Measurements from ENCODE around the gene IL17RE.
A peak's percentile ranks its signal among the peaks of the same experiment; 100 is the strongest.
"Not testable (repeated sequence)": the region's sequence is repeated elsewhere in the genome, so short reads cannot be mapped to it uniquely, and the experiment has no call there.

Gene IL17RE, protein sequence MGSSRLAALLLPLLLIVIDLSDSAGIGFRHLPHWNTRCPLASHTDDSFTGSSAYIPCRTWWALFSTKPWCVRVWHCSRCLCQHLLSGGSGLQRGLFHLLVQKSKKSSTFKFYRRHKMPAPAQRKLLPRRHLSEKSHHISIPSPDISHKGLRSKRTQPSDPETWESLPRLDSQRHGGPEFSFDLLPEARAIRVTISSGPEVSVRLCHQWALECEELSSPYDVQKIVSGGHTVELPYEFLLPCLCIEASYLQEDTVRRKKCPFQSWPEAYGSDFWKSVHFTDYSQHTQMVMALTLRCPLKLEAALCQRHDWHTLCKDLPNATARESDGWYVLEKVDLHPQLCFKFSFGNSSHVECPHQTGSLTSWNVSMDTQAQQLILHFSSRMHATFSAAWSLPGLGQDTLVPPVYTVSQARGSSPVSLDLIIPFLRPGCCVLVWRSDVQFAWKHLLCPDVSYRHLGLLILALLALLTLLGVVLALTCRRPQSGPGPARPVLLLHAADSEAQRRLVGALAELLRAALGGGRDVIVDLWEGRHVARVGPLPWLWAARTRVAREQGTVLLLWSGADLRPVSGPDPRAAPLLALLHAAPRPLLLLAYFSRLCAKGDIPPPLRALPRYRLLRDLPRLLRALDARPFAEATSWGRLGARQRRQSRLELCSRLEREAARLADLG

DNA sequence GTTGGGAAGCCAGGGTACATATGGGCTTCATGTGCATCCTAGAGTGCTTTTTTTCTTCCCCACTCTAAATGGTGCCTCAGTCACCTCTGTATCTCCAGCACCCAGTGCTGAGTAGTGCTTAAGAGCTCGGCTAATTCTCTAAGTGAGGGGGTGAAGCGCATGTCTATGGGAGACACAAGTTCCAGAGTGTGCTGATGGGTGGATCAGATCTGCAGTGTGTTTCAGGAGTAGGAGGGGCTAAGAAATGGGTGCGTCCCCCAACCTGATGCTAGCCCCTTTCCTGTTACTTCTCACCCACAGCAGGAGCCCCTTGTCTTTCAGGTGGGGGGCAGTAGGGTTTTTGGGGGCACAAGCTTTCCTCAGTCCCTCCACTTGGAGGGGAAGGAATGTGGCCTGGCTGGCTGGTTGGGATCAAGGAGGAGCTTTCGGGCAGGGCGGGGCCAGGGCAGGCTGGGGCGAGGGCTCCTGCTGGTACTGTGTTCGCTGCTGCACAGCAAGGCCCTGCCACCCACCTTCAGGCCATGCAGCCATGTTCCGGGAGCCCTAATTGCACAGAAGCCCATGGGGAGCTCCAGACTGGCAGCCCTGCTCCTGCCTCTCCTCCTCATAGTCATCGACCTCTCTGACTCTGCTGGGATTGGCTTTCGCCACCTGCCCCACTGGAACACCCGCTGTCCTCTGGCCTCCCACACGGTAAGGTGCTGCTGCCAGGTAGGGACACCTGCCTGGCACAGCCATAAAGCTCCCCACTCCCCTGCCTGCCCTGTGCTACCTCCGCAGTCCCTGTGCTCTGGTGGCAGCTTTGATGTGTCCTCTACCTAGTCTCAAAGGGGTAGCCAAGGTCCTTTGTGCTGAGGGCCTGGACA is at the start of gene IL17RE:
Gene IL17RE, plus strand, starts transcription at position 477 of the 866 bp plus-strand sequence. Its CDS starts 85 bp downstream, at position 562.
- DNase-seq (ENCODE audit: low read depth in 2 of 2): no peak

DNA sequence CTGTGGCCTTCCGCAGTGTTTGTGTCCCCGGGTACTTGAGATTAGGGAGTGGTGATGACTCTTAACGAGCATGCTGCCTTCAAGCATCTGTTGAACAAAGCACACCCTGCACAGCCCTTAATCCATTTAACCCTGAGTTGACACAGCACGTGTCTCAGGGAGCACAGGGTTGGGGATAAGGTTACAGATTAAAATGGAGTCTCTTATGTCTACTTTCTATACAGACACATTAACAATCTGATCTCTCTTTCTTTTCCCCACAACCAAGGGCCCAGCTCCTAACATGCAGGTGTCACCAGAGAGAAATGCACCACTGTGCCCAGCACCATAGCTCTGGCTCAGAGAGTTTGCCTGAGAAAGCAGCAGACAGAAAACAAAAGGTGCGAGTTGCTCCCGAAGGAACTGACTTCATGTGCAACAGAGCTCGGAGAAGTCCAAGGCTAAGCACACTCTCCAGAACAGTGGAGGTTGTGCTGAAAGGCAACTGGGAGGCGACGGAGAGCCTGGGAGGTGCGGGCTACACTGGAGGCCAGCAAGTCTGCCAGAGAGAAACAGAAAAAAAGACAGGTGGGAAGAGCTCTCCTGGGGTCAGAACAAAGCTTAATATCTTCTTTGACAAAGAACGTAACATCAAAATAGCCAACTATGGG is 48.2 kb upstream of the IL17RE start:
- DNase-seq (ENCODE audit: low read depth in 2 of 2): not testable (repeated sequence)

DNA sequence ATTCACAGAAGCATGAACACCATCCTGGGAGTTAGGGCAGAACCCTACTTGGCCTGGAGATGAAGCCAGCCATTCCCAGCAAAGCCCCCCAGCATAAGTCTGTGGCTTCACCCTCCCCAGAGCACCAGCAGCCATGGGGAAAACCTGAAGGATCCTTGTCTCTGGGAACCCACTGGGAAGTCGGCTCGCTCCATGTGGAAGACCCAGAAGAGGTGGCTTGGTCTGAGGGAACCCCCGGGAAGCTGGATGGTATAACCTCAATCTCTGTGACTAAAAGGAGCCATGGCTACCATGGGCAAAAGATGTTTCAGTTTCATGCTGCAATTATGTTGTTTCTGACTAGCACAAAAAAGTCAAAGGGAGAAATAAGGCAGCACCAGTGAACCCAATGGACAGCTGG is 47.1 kb upstream of the IL17RE start:
- DNase-seq (ENCODE audit: low read depth in 2 of 2): no peak

DNA sequence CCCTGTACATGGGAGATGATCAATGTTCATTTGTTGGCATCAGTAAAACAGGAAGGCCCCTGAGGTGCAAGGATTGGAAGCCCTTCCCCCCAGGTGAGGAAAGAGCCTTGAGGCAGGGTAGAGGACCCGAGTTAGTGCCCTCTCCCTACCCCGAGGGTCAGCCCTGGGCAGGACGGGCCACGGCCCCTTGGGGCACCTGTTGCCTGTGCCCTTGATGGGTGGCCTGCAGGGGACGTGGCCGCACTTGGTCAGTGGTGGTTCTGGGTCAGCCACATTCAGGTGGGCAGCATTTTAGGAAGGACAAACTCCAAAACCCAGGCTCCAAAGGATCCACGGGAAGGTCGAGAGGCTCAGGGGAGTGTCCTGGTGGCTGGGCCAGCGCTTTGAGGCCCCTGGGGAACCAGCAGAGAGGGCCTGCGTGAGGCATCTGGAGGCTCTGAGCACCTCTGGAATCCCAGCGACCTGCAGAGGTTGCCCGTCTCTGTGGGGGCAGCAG is 43.1 kb upstream of the IL17RE start:
- no peak for DNase-seq (ENCODE audit: low read depth in 2 of 2)

DNA sequence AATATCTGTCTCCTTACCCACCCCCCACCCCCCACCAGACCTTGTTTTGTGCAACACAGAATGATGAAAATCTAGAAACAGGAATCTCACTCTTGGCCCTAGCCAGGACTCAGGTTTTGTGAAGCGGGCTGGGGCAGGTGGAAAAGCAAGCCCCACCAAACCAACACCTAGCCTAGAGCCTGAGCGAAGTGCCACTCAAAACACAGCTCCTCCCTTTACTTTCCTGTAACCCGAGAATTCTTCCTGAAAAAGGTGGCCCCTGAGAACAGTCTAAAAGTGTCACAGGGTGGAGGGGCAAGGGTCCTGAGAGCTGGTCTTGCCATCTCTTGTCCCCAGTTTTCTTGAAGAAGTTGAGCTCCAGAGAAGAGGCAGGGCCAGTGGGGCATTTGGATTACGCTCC is 41.4 kb upstream of the IL17RE start:
- DNase-seq (ENCODE audit: low read depth in 2 of 2): no peak

DNA sequence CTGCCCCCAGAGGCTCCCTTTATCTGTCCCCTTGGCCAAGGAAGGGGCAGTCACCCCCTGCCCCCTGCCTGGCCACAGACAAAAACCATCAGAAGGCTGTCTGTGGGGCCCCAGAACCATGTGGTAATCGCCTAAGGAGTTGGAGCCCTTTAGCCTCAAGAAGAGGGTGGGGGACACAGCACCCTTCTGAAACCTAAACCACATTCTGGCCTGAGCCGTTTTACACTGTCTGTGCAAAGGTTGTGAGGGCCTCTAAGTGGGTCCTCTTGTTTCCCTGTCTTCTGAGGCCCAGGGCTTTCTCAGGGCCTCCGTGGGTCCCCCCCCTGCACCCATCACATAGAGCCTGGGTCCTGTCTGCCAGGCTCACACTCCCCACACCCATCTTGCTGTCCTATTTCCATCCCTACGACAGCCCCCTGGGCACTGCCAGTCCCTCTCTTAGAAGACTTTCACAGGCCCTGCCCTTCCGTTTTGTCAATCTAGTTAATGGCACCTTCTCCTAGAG is 41.0 kb upstream of the IL17RE start:
- no peak for DNase-seq (ENCODE audit: low read depth in 2 of 2)

DNA sequence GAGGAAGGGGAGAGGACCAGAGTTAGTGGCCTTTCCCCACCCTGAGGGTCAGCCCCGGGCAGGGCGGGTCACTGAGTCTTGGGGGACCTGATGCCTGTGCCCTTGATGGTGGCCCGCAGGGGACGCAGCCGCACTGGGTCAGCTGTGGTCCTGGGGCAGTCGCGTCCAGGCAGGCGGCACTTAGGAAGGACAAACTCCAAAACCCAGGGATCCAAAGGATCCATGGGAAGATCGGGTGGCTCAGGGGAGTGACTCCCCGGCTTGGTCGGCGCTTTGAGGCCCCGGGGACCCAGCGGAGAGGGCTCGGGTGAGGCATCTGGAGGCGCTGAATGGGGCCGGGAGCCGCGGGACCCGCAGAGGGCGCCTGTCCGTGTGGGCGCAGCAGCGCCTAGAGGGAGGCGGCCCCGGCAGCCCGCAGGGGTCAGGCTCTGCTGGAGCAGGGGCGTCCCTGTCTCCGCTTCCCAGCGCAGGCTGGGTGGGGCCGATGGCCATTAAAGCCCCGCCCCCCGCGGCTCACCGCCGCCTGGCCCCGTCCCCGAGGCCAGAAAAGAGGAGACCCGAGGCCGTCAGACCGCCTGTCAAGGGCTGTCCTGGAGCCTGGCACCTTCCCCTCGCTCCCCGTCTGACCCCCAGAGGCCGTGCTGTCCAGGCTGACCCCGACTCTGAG is 40.1 kb upstream of the IL17RE start:
- DNase-seq (ENCODE audit: low read depth in 2 of 2): peak in 1 of 2 donors; percentile 19

DNA sequence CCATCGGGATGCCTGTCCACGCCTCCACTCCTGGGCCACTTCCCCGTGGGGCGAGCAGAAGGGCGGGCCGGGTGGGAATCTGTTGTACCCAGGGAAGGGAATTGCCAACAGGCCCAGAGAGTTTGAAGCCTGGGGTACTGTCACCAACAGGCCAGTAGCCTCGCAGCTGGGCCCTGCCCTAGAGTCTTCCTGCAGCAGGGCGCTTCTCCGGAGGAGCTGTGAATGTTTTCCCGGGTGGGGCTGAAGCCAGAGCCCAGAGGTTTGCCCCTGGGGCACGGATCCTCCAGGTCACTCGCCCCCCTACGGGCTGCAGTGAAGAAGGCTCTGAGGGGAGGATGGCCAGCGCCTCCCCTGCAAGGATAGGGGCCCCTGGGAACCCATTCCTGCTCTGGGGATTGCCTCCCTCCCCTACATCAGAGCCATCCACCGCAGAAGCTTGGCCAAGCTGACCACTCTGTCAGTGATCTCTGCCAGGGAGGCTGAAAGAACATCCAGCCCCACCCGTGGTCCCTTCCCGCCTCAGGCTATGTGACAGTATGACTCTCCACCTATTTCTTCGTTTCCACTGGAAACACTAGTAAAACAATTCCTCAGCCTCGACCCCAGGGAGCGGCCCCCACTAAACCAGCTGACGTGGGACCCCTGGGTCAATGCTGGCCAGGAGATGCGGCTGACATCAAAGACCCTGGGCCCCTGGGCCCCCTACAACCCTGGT is 39.4 kb upstream of the IL17RE start:
- DNase-seq (ENCODE audit: low read depth in 2 of 2): no peak

DNA sequence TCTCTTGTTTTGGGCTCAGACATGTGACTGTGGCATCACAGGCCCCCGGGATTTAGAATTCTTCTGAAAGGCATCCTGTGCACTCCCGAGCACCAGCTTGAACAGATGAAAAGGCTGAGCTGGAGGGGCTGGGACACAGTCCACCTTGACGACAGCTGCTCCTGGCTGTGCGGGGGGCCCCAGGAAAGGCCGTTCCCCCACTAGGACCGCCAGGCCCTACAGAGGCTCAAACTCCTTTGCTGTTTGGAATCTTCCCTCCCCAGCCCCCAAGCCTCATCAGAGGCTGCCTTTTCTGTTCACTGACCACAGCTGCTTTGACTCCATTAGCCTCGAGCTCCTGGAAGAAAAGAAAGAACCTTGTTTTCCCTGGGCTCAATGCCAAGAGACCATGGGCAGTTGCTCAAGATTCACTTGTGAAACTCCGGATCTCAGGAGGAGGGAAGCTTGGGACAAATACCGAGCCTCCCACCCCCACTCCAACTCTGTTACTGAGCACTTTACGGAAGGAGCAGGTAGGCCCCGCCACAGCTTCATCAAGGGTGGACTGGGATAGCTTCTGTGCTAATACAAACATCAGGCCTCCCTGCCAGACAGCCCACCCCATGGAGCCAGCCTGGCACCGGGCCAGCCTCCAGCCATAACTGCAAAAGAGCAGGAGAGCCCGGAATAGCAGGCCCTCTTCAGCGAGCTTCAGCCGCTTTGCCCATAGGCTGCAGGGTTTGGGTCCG is 38.3 kb upstream of the IL17RE start:
- no peak for DNase-seq (ENCODE audit: low read depth in 2 of 2)

DNA sequence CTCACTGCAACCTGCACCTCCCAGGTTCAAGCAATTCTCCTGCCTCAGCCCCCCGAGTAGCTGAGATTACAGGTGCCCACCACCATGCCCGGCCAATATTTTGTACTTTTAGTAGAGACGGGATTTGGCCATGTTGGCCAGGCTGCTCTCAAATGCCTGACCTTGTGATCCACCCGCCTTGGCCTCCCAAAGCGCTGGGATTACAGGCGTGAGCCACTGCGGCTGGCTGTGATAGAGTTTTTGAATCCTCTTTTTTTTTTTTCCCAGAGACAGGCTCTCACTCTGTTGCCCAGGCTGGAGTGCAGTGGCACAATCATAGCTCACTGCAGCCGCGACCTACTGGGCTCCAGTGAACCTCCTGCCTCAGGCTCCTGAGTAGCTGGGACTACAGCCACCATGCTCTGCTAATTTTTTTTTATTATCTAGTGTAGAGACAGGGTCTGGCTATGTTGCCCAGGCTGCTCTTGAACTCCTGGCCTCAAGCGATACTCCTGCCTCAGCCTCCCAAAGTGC is 37.5 kb upstream of the IL17RE start:
- DNase-seq (ENCODE audit: low read depth in 2 of 2): not testable (repeated sequence)

DNA sequence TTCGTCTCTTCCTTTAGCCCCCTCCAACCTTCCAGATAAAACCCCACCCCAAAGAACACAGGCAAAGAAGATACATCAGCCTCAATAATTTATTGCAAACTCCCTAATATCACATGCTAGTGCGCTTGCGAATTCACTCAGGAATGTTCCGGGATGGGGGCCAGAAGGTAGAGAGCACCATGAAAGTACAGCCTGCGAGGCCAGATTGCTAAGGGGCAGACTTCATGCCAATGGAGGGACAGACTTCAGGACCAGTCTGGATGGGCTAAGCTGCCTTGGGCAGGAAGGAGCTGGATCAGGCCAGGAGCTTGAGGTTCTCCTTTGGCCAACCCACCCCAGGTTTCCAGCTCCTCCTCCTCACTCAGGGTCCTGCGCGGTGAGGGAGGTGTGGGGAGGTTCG is 36.0 kb upstream of the IL17RE start:
- DNase-seq (ENCODE audit: low read depth in 2 of 2): no peak

DNA sequence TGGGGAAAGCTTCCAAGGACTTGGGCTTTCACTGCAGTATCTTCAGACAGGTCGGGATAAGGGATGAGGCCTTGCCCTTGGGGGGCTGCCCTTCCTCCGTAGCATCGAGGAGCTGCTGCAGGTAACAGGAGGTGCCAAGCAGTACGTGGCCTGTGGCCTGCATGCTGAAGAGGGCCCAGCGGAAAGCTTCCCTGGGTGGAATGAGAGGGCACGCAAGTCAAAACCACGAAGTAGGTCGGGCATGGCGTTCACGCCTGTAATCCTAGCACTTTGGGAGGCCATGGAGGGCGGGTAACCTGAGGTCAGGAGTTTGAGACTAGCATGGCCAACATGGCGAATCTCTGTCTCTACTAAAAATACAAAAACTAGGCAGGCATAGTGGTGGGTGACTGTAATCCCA is 35.5 kb upstream of the IL17RE start:
- DNase-seq (ENCODE audit: low read depth in 2 of 2): no peak

DNA sequence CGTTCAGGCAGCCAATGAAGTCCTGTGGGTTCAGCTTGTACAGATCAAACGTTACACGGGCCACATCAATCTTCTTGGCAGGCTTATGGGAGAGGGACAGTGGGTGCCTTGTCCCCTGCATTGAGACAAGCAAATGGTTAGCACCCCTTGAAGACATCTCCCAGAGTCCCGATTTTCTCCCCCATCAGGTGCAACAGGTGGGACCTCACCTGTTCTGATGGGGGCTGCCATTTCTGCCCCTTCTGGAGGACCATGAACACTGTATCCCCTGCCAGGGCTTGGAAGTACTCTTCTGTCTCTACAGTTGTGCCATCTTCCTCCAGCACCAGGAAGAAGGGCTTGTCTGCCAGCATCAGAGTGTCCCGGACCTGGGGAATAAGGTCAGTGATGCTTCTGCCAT is 32.7 kb upstream of the IL17RE start:
- no peak for DNase-seq (ENCODE audit: low read depth in 2 of 2)

DNA sequence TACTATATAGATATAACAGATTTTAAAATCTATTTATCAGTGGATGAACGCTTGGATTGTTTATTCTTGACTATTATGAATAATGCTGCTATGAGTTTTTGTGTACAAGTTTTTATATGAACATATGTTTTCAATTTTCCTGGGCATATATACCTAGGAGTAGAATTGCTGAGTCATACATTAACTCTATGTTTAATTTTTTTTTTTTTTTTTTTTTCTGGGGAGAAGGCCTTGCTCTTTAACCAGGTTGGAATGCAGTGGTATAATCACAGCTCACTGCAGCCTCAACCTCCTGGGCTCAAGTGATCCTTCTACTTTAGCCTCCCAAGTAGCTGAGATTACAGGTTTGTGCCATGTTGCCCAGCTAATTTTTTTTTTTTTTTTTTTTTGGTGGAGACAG is 31.7 kb upstream of the IL17RE start:
- no peak for DNase-seq (ENCODE audit: low read depth in 2 of 2)

DNA sequence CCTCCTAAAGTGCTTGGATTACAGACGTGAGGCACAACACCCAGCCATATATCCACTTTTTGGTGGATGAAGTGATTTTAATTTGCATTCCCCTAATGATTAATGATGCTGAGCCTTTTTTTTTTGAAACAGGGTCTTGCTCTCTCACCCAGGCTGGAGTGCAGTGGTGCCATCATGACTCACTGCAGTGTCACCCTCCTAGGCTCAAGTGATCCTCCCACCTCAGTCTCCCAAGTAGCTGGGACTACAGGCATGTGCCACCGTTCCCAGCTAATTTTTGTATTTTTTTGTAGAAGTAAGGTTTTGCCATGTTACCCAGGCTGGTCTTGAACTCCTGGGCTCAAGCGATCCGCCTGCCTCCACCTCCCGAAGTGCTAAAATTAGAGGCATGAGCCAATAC is 30.6 kb upstream of the IL17RE start:
- DNase-seq (ENCODE audit: low read depth in 2 of 2): not testable (repeated sequence)

DNA sequence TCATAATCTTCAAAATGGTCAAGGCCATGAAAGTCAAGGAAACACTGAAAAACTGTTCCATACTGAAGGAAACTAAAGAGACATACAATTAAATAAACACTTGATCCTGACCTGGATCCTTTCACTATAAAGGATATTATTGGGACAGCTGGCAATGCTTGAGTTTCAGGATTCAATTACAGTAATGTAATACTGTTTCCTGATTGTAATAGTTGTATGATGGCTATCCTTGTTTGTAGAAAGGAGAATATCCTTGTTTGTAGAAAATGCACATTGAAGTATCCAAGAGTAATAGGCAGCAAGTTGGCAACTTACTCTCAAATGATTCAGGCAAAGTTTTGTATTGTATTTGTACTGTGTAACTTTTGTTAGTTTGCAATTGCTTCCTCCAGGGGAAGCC is 27.2 kb upstream of the IL17RE start:
- DNase-seq (ENCODE audit: low read depth in 2 of 2): no peak

DNA sequence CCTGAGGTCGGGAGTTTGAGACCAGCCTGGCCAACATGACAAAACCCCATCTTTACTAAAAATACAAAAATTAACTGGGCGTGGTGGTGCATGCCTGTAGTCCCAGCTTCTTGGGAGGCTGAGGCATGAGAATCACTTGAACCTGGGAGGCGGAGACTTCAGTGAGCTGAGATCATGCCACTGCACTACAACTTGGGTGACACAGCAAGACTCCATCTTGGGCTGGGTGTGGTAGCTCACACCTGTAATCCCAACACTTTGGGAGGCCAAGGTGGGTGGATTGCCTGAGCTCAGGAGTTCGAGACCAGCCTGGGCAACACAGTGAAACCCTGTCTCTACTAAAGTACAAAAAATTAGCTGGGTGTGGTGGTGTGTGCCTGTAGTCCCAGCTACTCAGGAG is 26.4 kb upstream of the IL17RE start:
- DNase-seq (ENCODE audit: low read depth in 2 of 2): not testable (repeated sequence)

DNA sequence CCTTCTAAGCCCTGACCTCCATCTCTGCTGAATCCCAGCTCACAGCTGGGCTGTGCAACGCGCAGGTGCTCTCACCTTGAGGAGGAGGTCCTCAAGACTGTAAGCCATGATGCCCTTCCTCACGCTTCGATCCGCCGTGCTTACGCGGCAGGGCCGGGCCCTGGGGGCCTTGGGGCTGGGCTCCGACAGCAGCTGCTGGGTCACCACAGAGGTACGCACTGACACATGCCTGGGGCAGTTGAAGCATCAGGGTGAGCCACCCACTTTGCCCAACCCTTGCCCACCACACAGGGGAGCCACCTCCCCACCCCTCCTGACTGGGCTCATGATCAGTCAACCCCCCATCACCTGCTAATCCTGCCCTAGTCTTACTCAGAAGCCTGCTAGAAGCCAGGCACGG is 25.7 kb upstream of the IL17RE start:
- no peak for DNase-seq (ENCODE audit: low read depth in 2 of 2)

DNA sequence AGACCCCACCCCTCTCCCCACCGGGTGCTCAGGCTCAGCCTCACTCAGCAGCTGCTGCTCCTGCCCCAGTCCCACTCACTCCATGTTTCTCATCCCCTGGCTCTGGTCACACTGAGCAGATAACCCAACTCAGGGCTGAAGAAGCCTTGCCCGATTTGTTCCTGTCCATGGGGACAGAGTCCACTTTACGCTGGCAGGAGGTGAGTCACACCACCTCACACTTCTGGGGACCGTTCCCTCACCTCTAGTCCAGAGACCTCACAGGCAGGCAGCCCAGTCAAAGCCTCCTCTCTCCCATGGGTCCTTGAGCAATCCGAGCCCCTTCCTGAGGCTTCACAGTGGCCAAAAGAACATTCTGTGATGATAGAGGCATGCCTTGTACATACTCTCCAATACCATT is 23.9 kb upstream of the IL17RE start:
- no peak for DNase-seq (ENCODE audit: low read depth in 2 of 2)

All from stimulated activated CD4-positive, alpha-beta T cell treated with anti-CD3 and anti-CD28 coated beads, Interleukin-15, amount 100 ng/mL, for 48 hours (primary cell).